Loucy (cell line): ENCODE data around the gene HPSE2.

Experiments used
- H2AFZ ChIP-seq: fragments of 200-600 bp; sonication (generic); 2 replicates; pipeline ENCODE4 v1.6.0; 2016; ENCODE audit warnings: antibody characterized with exemption, mild to moderate bottlenecking, low read length, moderate library complexity
- H3F3A ChIP-seq: fragments of 200-600 bp; 2 replicates; pipeline ENCODE4 v1.6.0; 2016; ENCODE audit warnings: antibody characterized with exemption, low read depth, mild to moderate bottlenecking
- H3K27me3 ChIP-seq: fragments of 200-600 bp; sonication (generic); 2 replicates; pipeline ENCODE4 v1.6.1; 2014; ENCODE audit warnings: low read length, mild to moderate bottlenecking; ENCODE audit not compliant: insufficient read depth, poor library complexity, severe bottlenecking
- H3K36me3 ChIP-seq: fragments of 200-600 bp; sonication (generic); 2 replicates; pipeline ENCODE4 v1.6.1; 2016; ENCODE audit warnings: low read length; ENCODE audit not compliant: insufficient read depth
- H3K4me1 ChIP-seq: fragments of 200-600 bp; sonication (generic); 2 replicates; pipeline ENCODE4 v1.5.1; 2014; ENCODE audit warnings: low read length, mild to moderate bottlenecking; ENCODE audit not compliant: insufficient read depth, poor library complexity, severe bottlenecking
- H3K4me2 ChIP-seq: fragments of 200-600 bp; sonication (generic); 2 replicates; pipeline ENCODE4 v1.6.0; 2014; ENCODE audit warnings: antibody characterized with exemption, low read length, low read depth, mild to moderate bottlenecking; ENCODE audit not compliant: poor library complexity, severe bottlenecking
- H3K4me3 ChIP-seq: fragments of 200-600 bp; sonication (generic); 2 replicates; pipeline ENCODE4 v1.5.1; 2014; ENCODE audit warnings: low read length, mild to moderate bottlenecking, mixed read lengths; ENCODE audit not compliant: poor library complexity, severe bottlenecking
- H3K79me2 ChIP-seq: fragments of 200-600 bp; sonication (generic); 2 replicates; pipeline ENCODE4 v1.6.1; 2014; ENCODE audit warnings: low read length; ENCODE audit not compliant: insufficient read depth
- H3K9ac ChIP-seq: fragments of 200-600 bp; sonication (generic); 2 replicates; pipeline ENCODE4 v1.6.0; 2014; ENCODE audit warnings: mild to moderate bottlenecking, low read depth, low read length, moderate library complexity; ENCODE audit not compliant: poor library complexity, severe bottlenecking
- H3K9me2 ChIP-seq: fragments of 200-600 bp; sonication (generic); replicated peaks from 2 replicates; pipeline ENCODE4 v1.6.1; 2016; ENCODE audit warnings: low read depth, low read length, mixed read lengths
- H3K9me3 ChIP-seq: fragments of 200-600 bp; sonication (generic); 2 replicates; pipeline ENCODE4 v1.6.1; 2014; ENCODE audit warnings: mild to moderate bottlenecking, antibody characterized with exemption, low read length, low read depth; ENCODE audit not compliant: insufficient read depth
- H4K20me1 ChIP-seq: fragments of 200-600 bp; sonication (generic); 2 replicates; pipeline ENCODE4 v1.6.0; 2014; ENCODE audit warnings: antibody characterized with exemption, low read length, mild to moderate bottlenecking; ENCODE audit not compliant: insufficient read depth, poor library complexity, severe bottlenecking
- EZH2phosphoT487 ChIP-seq: fragments of 200-600 bp; IDR thresholded peaks from 2 replicates; pipeline ENCODE4 v1.6.1; 2018; ENCODE audit warnings: antibody characterized with exemption, mild to moderate bottlenecking, moderate library complexity, borderline replicate concordance
- TF ChIP-seq, protein P1 (sequence below): fragments of 200-600 bp; sonication (generic); conservative IDR thresholded peaks from 2 replicates; pipeline ENCODE4 v1.5.1; 2014; ENCODE audit warnings: mild to moderate bottlenecking, antibody characterized with exemption, low read length

Gene HPSE2

DNA sequence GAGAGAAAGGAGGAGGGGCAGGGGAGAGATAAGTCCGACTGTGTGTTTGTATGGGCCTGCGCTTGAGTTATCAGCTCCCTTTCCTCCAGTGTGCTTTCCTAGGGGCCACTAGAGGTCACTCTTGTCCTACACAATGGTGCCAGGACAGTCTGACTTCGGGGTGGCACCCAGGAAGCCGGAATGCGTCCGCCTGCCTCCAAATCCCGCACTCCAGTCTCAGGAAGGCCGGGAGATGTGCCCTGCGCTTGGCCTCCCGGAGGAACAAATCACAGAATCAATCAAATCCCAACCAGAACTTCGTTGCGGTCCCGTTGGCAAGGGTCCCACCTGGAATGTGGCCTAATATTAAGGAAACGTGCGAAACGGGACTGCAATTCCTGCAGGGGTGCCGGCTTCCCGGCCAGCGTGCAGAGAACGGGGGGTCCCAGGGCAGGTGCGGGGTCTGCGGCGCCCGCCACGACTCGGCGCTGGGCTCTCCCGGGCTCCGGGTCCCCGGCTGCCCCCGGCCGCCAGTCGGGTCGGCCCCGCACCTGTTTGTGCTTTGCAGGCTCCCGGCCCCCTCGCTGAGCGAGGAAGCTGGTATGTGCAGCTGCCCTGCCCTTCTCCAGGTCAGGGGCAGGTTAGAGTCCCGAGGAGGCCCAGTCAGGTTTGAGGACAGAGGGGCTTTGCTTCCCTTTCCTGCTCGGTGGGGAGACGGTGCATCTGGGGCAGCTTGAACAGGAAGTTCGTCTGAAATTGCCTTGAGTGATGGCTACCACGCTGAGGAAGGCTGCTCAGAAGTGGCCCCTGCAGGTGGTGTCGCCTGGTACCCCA lies 767.9 kb downstream of the HPSE2 start:
- no peaks in the 10 kb centered on the region for H3F3A ChIP-seq
- H3K4me2 ChIP-seq, result peak overlapping the region; percentile 92
- H3K27me3 ChIP-seq, result no peaks in the 10 kb centered on the region
- H3K4me3 ChIP-seq, result peak overlapping the region; percentile 89
- H3K36me3 ChIP-seq, result no peaks in the 10 kb centered on the region
- H2AFZ ChIP-seq, result peak overlapping the region; percentile 99
- H3K9me2 ChIP-seq, result no peaks in the 10 kb centered on the region
- H3K9ac ChIP-seq, result peak overlapping the region; percentile 78
- H3K79me2 ChIP-seq, result no peaks in the 10 kb centered on the region
- peaks cover 11% of the 10 kb centered on the region for H3K4me1 ChIP-seq
- H4K20me1 ChIP-seq, result no peaks in the 10 kb centered on the region
- TF ChIP-seq, protein P1, sequence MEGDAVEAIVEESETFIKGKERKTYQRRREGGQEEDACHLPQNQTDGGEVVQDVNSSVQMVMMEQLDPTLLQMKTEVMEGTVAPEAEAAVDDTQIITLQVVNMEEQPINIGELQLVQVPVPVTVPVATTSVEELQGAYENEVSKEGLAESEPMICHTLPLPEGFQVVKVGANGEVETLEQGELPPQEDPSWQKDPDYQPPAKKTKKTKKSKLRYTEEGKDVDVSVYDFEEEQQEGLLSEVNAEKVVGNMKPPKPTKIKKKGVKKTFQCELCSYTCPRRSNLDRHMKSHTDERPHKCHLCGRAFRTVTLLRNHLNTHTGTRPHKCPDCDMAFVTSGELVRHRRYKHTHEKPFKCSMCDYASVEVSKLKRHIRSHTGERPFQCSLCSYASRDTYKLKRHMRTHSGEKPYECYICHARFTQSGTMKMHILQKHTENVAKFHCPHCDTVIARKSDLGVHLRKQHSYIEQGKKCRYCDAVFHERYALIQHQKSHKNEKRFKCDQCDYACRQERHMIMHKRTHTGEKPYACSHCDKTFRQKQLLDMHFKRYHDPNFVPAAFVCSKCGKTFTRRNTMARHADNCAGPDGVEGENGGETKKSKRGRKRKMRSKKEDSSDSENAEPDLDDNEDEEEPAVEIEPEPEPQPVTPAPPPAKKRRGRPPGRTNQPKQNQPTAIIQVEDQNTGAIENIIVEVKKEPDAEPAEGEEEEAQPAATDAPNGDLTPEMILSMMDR, result peak; percentile 82
- no peak for TF ChIP-seq EZH2phosphoT487
- no peaks in the 10 kb centered on the region for H3K9me3 ChIP-seq

DNA sequence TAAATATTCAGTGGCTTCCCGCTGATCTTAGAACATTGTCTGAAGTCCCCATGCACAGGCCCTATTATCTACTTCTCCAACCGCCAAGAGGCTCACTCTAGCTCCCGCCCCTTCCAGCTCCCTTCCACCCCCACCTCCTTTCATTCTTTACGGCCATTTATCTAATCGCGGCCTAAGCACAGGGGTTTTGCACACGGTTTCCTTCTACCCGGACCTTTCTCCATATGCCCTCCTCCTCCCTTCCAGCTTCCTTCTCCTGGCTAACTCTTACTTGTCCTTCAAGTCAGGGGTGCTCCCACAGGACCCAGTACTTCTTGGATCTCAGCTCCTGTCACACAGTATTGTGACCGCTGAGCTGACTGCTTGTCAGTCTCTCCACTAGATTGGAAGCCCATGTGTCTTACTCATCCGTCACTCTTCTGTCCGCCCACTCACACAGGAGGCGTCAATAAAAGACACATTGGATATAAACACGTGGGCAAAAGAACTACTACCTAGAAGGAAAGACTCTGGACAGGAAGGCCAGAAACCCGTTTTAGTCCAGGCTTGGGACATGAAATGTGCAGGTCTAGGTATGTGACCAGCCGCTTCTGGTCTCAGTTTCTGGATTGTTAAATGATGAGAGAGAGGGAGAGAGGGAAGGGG lies 768.7 kb downstream of the HPSE2 start:
- H3K4me2 ChIP-seq, result peak overlapping the region; percentile 92
- peaks cover 11% of the 10 kb centered on the region for H3K4me1 ChIP-seq
- H3K4me3 ChIP-seq, result no peak overlapping the region
- H4K20me1 ChIP-seq, result no peaks in the 10 kb centered on the region
- H3K9me3 ChIP-seq, result no peaks in the 10 kb centered on the region
- H3K79me2 ChIP-seq, result no peaks in the 10 kb centered on the region
- H3K9ac ChIP-seq, result no peak overlapping the region
- H2AFZ ChIP-seq, result no peak overlapping the region
- H3K36me3 ChIP-seq, result no peaks in the 10 kb centered on the region
- no peaks in the 10 kb centered on the region for H3F3A ChIP-seq
- no peak for TF ChIP-seq EZH2phosphoT487
- TF ChIP-seq, protein P1, result no peak
- H3K9me2 ChIP-seq, result no peaks in the 10 kb centered on the region
- H3K27me3 ChIP-seq, result no peaks in the 10 kb centered on the region

DNA sequence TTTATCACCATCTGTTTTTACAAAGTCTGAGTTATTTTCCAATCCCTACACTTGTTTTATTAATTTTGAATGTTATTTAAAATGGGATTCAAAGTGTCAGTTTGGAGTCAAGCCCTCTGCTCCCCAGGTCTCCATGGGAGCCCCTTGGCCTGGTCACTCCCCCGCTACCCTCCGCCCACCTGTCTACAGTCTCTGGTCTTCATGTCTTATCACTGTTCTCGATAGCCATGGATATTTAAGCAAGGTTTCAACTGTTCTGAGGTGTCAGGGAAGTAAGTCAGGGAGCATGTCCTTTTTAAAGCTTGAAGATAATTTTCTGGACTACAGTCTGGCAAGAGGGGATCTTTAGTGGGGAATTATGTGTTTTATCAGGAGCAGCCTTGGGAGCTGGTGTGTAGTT lies 769.8 kb downstream of the HPSE2 start:
- Histone ChIP-seq H3K4me2 (no peak overlapping the region), H3K9ac (no peak overlapping the region), H2AFZ (no peak overlapping the region), H3K9me2 (no peaks in the 10 kb centered on the region), H3K4me1 (peaks cover 11% of the 10 kb centered on the region), H4K20me1 (no peaks in the 10 kb centered on the region), H3K4me3 (no peak overlapping the region), H3K27me3 (no peaks in the 10 kb centered on the region), H3K9me3 (no peaks in the 10 kb centered on the region), H3K79me2 (no peaks in the 10 kb centered on the region), H3K36me3 (no peaks in the 10 kb centered on the region), H3F3A (no peaks in the 10 kb centered on the region)
- TF ChIP-seq, protein P1, result no peak
